Activated naive CD4-positive, alpha-beta T cell treated with anti-CD3 and anti-CD28 coated beads, Interleukin-2, amount 50 U/mL, for 16 hours (primary cell): Measurements from ENCODE around the gene SMAD9.
"Not testable (repeated sequence)": the region's sequence is repeated elsewhere in the genome, so short reads cannot be mapped to it uniquely, and the experiment has no call there.

Source experiments
- DNase-seq: peaks from one replicate; pipeline ENCODE4 v3.0.0-alpha.2; 2020

Gene SMAD9

DNA sequence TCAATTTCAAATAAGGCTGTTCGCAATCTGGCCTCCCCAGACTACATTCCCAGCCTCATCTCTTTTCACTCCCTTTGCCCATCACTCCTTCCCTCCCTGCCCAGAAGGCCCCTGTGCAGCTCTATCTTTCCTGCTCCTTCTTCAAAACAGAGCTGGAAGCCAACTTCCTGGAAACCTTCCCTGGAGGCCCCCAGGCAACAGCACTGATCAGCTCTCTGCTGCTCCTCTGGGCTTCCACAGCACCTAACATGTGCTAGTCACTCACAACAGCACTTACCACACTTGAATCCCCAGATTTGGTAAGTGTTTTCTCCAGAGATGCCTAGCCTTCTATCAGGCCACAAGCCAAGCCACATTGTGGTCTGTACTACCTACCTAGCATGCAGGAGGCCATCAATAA lies 9.5 kb downstream of the SMAD9 start:
- no peak for DNase-seq

DNA sequence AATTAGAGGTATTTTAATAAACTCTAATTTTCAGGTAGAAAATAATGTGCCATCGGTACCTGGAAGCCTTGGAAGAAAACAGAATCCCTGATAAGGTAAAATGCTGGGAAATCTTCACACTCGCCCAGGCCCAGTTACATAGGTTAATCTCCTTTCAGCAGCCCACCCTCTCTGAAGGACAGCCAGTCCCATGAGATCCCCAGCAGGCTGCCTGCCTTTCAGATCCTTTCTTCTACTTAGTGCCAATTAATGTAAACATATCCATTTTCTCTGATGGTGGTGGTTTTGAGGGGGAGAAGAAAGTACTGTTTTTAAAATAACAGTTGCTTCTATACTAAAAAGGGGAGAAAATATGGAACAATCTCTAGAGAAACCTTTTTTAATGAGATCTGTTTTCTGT lies 12.2 kb downstream of the SMAD9 start:
- no peak for DNase-seq

DNA sequence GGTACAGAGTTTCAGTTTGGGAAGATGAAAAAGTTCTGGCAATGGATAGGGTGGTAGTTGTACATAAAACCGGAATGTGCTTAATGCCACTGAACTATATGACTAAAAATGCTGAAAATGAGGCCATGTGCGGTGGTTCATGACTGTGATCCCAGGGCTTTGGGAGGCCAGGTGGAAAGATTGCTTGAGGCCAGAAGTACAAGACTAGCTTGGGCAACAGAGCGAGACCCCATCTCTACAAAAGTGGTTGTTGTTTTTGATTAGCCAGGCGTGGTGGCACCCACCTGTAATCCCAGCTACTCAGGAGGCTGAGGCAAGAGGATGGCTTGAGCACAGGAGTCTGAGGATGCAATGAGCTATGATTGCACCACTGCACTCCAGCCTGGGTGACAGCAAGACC lies 12.8 kb downstream of the SMAD9 start:
- DNase-seq = no peak

DNA sequence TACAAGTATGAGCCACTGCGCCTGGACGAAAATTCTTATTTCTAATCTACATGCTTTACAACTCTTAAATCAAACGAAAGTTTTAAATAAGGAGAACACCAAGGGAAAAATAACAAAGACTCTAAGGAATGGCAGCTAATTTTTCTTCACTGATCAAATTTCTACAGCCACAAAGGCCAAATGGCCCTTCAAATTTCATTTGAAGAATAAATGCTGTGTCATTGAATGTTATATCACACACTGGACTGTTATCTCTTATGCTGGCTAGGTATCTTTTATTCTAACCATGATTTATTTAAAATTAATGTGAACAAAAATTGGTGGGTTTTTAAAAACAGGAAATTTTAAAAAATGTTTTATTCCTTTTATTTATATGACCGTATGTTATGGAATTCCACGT lies 14.1 kb downstream of the SMAD9 start:
- no peak for DNase-seq

DNA sequence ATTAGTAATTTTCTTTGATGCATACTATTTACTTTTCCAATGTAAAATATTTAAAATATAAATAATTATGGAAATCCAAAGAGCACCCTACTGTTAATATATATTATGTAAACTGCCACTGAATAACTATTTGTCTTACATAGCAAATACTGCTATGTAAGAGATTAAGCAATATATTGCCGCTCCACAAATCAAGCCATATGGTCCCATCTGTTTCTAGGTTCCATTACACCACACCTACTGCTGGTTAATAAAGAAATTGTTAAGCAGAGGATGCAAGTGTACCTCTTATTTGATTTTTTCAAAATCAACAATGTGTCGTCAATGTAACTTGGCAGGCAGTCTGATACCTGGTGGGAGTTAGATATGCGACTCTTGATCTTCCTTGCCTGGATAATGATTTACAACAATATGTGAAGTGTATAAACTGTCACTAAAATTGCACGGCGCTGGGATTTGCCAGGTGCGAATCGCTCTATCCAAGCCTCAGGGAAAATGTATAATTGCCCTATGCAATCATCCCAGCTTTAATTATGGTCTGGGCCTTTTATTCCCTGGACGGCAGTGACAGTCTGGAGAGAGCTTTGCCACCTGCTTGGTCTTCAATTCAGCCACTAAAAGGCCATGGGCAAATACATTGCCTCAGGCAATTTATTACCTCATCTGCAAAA lies 16.0 kb downstream of the SMAD9 start:
- DNase-seq = no peak

DNA sequence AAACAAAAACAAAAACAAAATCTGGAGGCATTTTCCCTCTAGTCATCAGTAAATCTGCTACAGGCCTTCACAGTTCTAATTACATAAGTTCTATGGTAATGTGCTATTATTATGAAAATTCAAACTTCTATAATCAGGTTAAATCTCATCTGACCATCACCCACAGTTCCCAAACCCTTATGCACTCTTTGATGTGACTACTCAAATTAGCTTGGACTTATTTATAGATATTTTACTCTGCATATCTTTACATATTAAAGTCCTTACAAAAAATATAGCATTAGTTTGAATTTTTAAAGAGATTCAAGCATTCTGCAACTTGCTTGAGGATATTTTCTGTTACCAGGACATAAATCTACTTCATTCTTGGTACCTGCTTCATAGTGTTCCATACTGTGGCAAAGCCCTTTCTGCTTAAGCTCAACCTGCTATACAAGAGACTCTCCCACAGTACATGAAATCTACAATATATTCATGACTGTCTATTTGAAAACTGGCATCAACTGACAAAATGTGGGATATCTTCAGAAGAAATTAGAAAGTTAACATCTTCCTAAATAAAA lies 22.9 kb downstream of the SMAD9 start:
- DNase-seq = no peak

DNA sequence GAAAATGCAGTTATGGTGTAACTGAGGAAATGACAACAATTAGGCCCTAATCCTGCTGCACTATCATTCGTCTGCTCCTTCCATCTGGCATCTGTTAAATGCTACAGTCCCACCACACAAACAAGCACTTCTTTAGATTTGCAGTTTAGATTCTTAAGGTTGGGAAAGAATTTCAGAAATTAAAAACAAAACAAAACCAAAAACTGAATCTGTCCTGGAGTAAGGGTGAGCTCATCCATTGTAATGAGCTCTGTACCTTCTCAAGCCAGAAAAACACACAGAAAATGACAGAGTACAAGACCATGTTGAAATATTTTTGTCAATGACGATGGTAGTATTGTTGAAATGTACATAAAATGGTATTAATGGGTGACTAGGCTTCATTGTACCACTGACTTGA lies 28.3 kb downstream of the SMAD9 start:
- DNase-seq = no peak

DNA sequence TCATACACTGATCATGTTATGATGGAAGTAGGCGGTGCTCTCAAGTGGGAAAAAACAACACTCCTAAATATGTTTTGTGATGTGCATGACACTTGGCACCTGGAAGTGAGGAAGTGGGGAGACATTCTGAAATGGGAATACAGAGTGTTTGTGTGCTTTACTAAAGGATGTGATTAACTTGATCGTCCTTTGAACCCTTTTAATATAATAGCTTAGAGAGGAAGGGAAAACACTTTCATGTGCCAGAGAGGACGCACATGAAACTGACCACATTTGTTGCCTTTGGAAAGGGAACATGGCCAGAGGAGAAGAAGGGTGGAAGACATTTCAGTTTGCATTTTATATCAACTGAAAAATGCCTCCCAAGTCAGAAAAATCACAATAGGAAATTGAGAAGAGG lies 31.4 kb downstream of the SMAD9 start:
- DNase-seq = no peak

DNA sequence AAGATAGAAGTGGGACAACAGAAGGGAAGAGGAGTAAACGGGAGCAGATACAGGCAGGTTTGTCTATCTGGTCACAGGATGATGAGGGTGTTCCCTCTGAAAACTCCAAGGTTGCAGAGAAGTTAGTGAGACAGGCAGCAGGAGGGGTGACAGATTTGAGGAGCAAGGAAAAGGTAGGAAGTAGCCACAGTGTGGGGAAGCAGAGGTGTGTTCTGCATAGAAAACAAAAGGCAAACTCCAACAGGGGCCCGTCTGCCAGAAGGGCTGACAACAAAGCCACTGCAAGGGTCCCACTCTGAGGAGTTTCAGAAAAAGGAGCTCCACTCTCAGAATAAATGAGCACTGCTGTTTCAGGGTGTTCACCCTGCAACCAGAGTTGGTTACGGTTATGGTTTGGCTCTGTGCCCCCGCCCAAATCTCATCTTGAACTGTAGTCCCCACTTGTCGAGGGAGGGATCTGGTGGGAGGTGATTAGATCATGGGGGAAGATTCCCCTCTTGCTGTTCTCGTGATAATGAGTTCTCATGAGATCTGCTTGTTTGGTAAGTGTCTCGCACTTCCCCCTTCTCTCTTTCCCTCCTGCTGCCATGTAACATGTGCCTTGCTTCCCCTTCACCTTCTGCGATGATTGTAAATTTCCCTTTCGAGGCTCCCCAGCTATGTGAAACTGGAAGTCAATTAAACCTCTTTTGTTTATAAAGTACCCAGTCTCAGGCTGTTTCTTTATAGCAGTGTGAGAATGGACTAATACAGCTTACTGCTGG lies 32.1 kb downstream of the SMAD9 start:
- DNase-seq = no peak

DNA sequence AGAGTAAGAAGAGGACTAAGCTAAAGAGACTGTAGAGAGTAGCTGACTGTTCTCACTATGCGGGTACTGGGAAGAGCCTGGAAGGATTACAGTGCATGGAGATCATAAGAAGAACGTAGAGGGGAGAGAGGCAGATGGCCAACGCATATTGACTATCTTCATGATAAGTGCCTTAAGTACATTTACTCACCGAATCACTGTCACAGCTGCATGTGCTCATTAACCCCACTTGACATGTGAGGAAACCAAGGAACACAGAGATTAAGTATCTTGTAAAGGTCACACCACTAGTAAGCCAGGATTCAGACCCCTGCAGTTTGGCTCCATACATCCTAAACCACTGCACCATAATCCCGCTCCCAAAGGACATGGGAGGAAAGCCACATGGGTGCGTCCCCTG lies 34.1 kb downstream of the SMAD9 start:
- no peak for DNase-seq

DNA sequence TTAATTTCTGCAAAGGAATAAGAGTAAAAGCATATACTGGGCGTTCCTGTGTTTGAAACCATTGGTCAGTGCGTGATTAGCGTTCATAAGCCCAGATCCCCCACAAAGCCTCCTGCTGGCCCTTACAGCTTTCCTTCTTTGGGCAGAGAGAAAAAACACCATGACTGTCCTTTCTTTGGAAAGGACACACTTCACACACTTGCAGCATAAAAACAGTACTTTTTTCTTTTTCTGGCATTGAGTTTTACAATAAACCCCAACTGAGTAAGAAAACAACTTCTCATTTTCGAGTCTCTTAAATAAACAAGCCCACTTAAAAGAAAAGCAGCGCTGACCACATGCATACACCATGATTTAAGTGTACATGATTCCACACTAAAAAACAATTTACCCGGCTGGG lies 35.8 kb downstream of the SMAD9 start:
- DNase-seq = no peak

DNA sequence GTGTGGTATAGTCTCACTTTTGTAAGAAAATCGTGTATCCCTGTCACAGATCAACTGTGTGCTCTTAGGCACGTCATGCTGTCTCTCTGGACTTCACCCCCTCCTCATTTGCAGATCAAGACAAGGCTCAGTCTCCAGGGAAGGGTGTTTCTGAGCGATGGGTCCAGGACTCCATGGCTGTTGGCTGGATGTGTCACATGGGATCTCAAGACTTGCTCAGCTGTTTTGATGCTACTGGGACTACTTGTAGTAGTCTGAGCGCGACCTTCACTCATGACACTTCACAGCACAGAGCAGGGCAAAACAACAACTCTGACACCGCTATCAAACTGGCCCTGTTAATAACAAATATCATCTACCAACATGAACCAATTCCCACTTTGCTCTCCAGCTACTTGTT lies 36.2 kb downstream of the SMAD9 start:
- no peak for DNase-seq

DNA sequence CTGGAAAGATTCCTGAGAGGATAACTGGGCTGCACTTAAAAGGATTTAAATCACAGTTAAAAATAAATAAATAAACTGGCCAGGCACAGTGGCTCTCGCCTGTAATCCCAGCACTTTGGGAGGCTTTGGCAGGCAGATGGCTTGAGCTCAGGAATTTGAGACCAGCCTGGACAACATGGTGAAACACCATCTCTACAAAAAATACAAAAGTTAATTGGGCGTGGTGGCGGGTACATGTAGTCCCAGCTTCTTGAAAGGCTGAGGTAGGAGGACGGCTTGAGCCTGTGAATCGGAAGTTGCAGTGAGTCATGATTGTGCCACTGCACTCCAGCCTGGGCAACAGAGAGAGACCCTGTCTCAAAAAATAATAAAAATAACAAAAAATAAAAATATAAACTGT lies 36.6 kb downstream of the SMAD9 start:
- not testable (repeated sequence) for DNase-seq

DNA sequence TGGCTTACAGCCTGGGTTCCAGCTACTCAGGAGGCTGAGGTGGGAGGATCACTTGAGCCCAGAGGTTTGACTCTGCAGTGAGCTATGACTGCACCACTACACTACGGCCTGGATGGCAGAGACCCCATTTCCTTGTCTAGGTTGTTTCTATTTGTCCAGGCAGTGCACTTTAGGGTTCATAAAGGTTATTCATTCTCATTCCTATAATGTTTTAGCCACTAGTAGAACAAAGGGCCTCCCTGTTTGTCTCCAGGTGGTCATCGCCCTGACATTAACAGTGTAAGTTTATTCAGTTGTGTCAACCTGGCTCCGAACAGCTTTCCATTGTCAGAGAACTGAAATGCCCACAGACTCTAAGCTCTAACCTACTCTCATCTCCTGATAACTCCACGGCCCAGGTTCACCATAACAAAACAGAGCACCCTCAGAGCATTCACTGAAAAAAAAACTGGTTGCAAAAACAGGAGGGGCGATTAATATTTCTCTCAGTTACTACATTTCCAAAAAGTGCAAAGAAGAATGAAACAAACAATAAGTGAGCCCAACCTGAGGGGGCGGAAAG lies 37.1 kb downstream of the SMAD9 start:
- DNase-seq = no peak

DNA sequence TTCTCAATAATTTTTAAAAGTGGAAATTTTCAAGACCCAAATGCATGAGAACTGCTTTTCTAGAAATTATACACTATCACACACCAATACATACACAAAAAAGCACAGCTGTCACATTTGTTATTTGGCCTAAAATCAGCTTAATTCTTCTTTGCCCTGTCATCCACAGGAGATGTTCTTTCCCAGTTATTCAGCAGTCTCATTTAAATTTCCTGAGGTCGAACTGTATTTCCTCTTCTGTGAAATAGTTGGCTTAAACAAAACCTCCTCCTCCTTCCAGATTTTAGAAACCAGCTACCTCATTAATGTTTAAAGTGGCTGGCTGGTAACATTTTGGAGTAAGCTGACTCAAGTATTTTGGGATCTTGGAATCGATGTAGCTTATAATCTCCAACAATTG lies 39.1 kb downstream of the SMAD9 start:
- DNase-seq = no peak

DNA sequence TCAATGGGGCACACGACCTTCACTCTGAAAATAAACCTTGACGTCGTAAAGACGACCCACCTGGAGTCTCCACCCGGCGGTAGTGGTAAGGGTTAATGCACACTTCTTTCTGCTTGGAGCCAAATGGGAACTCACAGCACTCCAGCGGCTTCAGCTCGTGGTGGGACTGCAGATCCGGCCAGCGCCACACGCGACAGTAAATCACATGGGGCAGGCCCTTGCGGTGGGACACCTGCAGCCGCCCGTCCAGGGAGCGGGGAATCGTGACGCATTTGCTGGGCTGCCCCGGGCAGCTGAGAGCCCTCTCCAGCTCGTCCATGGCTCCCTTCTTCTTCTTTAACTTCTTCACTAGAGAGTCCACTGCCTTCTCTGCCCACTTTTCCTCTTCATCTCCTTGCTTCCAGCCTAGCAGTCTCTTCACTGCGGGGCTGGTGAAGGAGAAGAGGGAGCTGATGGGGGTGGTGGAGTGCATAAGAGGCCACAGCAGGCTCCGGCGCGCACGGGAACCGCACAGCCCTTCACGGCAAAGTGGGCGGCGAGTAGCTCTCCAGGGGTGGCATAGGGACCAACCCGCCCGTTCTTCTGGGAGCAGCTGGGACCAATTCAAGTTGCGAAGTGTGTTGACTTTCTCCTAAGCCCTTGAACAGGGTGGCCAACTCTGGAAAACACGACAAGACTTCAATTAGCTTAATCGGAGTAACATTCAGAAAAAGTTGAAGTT lies 40.7 kb downstream of the SMAD9 start:
- no peak for DNase-seq

DNA sequence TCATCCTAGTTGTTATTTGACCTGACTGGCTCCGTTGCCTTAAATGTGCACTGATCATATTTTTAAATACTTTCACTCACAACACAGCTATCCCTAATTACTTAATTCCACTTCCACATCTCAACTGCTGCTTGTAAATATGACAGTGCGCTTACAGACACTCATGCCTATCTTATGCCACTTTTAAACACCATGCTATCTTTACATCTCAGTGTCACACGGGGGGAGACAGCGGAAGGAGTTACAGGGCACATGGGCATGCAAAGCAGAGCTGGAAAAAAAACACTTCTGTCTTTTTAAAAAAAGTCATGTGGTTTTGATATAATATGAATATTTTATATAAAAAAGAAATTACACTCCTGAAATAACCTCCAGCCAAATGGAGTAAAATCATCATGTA lies 44.1 kb downstream of the SMAD9 start:
- no peak for DNase-seq

DNA sequence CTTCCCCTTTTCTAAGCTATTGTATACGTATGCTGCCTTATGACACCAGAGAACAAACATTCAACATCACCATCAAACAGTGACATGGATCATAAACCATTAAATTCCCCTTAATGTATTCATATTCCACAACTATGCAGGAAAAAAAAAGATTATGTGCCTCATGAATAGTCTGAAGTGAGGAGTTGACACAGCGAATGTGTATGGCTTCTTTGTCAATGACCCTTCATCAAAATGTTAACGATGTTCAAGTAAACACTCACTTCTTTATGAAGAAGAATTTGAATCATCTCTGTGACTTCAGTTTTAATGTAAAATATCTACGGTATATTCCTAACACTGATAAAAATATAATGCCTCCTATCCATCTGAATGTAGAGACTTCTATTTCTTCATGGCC lies 44.6 kb downstream of the SMAD9 start:
- no peak for DNase-seq

DNA sequence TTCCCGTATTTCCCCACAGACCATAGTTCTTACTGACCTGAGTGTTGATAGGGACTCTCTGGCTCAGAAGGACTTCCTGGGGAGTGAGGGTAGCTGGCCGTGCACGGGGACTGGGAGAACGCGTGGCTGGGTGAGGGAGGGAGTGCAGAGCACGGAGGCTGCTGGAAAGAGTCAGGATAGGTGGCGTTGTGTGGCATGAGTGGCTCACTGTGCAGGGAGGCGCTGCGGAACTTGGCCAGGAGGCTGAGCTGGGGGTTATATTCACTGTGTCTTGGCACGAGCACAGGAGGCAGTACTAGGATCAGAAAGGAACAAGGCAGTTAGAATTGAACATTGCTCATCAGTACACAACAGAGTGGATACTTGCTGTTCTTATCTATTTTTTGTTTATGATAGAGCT lies 47.4 kb downstream of the SMAD9 start:
- DNase-seq = no peak

DNA sequence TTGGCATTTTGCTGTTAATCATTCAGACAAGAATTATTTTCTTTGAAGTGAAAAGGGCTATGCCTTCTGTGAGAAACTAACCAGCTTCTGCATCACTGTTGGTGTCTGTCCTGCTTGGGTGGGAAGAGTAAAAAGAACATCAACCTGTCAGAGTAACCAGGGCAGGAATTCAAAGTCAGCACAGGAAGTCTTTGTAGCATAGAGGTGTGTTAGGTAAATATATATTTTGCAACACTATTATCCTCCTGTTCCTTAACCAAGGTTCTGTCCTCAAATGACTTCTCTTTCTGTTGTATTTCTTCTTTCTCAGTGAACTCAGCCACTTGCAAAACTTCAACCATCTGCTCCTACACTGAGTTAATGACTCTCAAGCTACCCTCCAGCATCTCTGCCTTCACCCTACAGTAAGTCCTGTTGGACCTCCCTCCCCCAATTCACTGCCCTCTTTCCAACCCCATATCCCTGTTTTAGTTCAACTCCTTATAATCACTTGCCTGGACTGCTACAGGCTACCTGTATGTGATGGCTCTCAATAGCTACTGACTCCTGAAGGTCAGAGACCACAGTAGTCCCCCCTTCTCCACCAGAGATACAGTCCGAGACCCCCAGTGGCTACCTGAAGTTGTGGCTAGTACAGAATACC lies 49.9 kb downstream of the SMAD9 start:
- DNase-seq = no peak

DNA sequence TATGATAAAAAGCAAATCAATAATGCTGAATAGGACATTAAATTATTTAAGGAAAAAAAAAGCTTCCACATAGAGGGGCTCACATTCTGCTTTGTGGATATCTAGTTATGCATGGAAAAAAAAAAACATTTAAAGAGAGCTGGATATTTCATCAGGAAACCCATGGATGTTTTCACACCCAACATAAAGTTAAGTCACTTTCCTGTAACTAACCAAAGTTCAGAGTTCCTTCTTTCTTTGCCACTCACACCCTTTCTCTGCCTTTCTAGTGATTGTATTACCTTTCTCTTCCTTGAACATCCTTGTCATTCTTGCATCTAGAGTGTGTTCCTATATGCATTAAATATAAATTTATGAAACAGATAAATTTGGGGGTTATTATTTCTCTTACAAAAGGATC lies 53.8 kb downstream of the SMAD9 start:
- DNase-seq = no peak

DNA sequence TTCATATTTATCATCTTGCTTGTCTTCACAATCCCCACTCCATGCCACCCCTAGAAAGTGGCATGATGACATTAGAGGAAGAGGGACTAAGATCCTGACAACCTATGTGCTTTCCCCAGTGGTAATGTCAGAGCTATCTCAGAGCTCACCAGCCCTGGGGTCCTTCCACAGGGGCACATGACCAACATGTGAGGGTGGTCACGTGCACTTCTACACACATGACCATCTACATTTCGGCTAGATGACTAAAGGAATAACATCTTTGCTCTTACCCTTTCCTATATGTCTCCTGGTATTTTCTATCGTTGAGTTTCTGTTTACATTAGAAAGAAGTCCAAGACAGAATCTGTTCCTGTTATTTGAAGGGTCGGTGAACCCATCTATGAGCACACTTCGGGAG lies 54.8 kb downstream of the SMAD9 start:
- DNase-seq = no peak

DNA sequence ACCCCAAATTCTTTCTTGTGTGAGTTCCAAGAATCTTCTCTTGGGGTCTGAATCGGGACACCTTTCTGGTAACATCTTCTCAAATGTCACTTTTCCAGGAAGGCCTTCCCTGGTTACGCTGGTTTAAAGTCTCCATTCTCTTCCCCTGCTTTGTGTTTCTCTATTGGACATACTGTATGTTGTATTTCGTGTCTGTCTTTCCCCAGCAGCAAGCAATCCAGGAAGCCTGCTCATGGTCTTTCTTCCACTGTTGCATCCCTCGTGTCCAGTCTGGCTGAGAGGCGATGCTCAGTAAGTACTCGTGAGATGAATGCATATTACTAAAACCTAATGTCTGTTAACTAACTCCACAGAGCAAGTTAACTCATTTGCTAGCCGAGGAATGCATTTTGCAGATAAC lies 57.3 kb downstream of the SMAD9 start:
- no peak for DNase-seq
